H1 (cell line): ENCODE data around the gene HUWE1. TPM values are rescaled to one million over a fixed set of nuclear protein-coding genes. Genes with fewer than 3 reads are reported as not detected.

Experiments used
- CTCF ChIA-PET: fragments of 300-600 bp; sonication (Branson Sonifier 250); formaldehyde crosslinking; loops from one replicate; lab custom pipeline; 2021; ENCODE audit not compliant: partially characterized antibody; lab: Charles Lee
- POLR2A ChIA-PET: fragments of 300-600 bp; sonication (Branson Sonifier 250); formaldehyde crosslinking; loops from one replicate; lab custom pipeline; 2021; ENCODE audit warnings: inconsistent platforms; ENCODE audit not compliant: partially characterized antibody; lab: Charles Lee
- DNase-seq, 2 experiments: peaks; one replicate each; pipeline versions ENCODE4 v3.0.0 to v3.0.0-alpha.2; 2010 to 2022; ENCODE audit warnings: low spot score in 2 of 2, low read depth in 1 of 2, mixed read lengths in 1 of 2
- FAIRE-seq: peaks from 2 replicates; lab custom pipeline; 2011; peaks lifted over from hg19 to GRCh38; lab: Jason Lieb, UNC
- H2AFZ ChIP-seq: 2 replicates; pipeline ENCODE4 v1.8.1; 2012; ENCODE audit warnings: low read length, inconsistent platforms
- H2AK5ac ChIP-seq: 2 replicates; pipeline ENCODE4 v1.6.1; 2013; ENCODE audit warnings: low read depth, low read length
- H2BK120ac ChIP-seq: replicated peaks from 2 replicates; pipeline ENCODE3; 2013; ENCODE audit warnings: low read depth, low read length, inconsistent platforms
- H2BK12ac ChIP-seq: 2 replicates; pipeline ENCODE4 v1.6.1; 2013; ENCODE audit warnings: low read depth, low read length
- H2BK15ac ChIP-seq: 2 replicates; pipeline ENCODE4 v1.6.1; 2013; ENCODE audit warnings: low read length
- H2BK20ac ChIP-seq: 2 replicates; pipeline ENCODE4 v1.6.1; 2013; ENCODE audit warnings: low read length
- H2BK5ac ChIP-seq: 2 replicates; pipeline ENCODE4 v1.6.1; 2013; ENCODE audit warnings: low read depth, low read length
- H3K14ac ChIP-seq: 2 replicates; pipeline ENCODE4 v1.6.1; 2013; ENCODE audit warnings: inconsistent platforms; ENCODE audit not compliant: insufficient read length
- H3K18ac ChIP-seq: 2 replicates; pipeline ENCODE4 v1.6.1; 2013; ENCODE audit warnings: low read length; ENCODE audit errors: extremely low read depth
- H3K23ac ChIP-seq: 2 replicates; pipeline ENCODE4 v1.6.1; 2013; ENCODE audit warnings: inconsistent platforms; ENCODE audit not compliant: insufficient read length
- H3K23me2 ChIP-seq: 2 replicates; pipeline ENCODE4 v1.6.1; 2013; ENCODE audit warnings: low read depth, low read length
- H3K27ac ChIP-seq: 2 replicates; pipeline ENCODE4 v1.6.1; 2011; ENCODE audit warnings: low read depth, low read length, inconsistent platforms
- H3K27me3 ChIP-seq, 4 experiments: replicated peaks in 1 of 4; 1 replicate in 1 of 4; 2 replicates in 3 of 4; pipeline versions ENCODE4 v1.6.1 to v1.8.1; 2011 to 2013; ENCODE audit warnings: low read length in 3 of 4, mild to moderate bottlenecking in 3 of 4, inconsistent platforms in 2 of 4, mixed read lengths in 2 of 4, moderate library complexity in 1 of 4; ENCODE audit not compliant: control insufficient read depth in 3 of 4, insufficient read depth in 3 of 4; ENCODE audit errors: extremely low read depth in 1 of 4
- H3K36me3 ChIP-seq, 4 experiments: 2 replicates each; pipeline versions ENCODE4 v1.6.1 to v1.8.1; 2011 to 2013; ENCODE audit warnings: mild to moderate bottlenecking in 4 of 4, low read length in 3 of 4, moderate library complexity in 2 of 4, control low read depth in 1 of 4, inconsistent platforms in 1 of 4; ENCODE audit not compliant: insufficient read depth in 4 of 4, control insufficient read depth in 2 of 4
- H3K4ac ChIP-seq: replicated peaks from 2 replicates; pipeline ENCODE3; 2013; ENCODE audit warnings: low read length, low read depth, mixed read lengths, inconsistent platforms; ENCODE audit not compliant: insufficient read length
- H3K4me1 ChIP-seq, 4 experiments: replicated peaks in 1 of 4; 1 replicate in 1 of 4; 2 replicates in 3 of 4; pipeline versions ENCODE4 v1.6.1 to v1.8.1; 2011 to 2013; ENCODE audit warnings: low read length in 3 of 4, inconsistent platforms in 2 of 4, mixed read lengths in 1 of 4; ENCODE audit not compliant: insufficient read depth in 4 of 4, control insufficient read depth in 3 of 4
- H3K4me2 ChIP-seq, 2 experiments: 2 replicates each; pipeline versions ENCODE4 v1.6.1 to v1.8.1; 2011 to 2013; ENCODE audit warnings: low read depth in 2 of 2, low read length in 2 of 2, control low read depth in 1 of 2, inconsistent platforms in 1 of 2, mild to moderate bottlenecking in 1 of 2; ENCODE audit not compliant: insufficient read depth in 1 of 2
- H3K4me3 ChIP-seq, 4 experiments: fragments of 200-600, 300-600 bp in 1 of 4; sonication (generic), shearing (Covaris generic), sonication (Bioruptor Twin) in 1 of 4; 2 replicates each; pipeline versions ENCODE4 v1.5.1 to v1.8.1; 2011 to 2016; ENCODE audit warnings: low read length in 4 of 4, low read depth in 3 of 4, control low read depth in 2 of 4, inconsistent platforms in 2 of 4, mild to moderate bottlenecking in 2 of 4, mixed read lengths in 1 of 4, moderate library complexity in 1 of 4; ENCODE audit not compliant: insufficient read depth in 2 of 4; ENCODE audit errors: extremely low read depth in 1 of 4
- H3K56ac ChIP-seq: replicated peaks from 2 replicates; pipeline ENCODE3; 2013; ENCODE audit warnings: low read depth, mild to moderate bottlenecking, mixed read lengths, low read length, inconsistent platforms; ENCODE audit not compliant: insufficient read length
- H3K79me1 ChIP-seq: 2 replicates; pipeline ENCODE4 v1.6.1; 2013; ENCODE audit warnings: low read depth, low read length, control low read depth
- H3K79me2 ChIP-seq, 2 experiments: 2 replicates each; pipeline versions ENCODE4 v1.6.1 to v1.8.1; 2012 to 2013; ENCODE audit warnings: low read length in 2 of 2, mild to moderate bottlenecking in 2 of 2, inconsistent platforms in 1 of 2; ENCODE audit not compliant: insufficient read depth in 2 of 2, control insufficient read depth in 1 of 2
- H3K9ac ChIP-seq, 4 experiments: replicated peaks in 1 of 4; 1 replicate in 1 of 4; 2 replicates in 3 of 4; pipeline versions ENCODE4 v1.6.1 to v1.8.1; 2011 to 2013; ENCODE audit warnings: low read depth in 3 of 4, low read length in 3 of 4, control low read depth in 2 of 4, mild to moderate bottlenecking in 2 of 4, moderate library complexity in 2 of 4, inconsistent platforms in 1 of 4; ENCODE audit errors: extremely low read depth in 1 of 4
- H3K9me3 ChIP-seq, 2 experiments: 2 replicates each; pipeline versions ENCODE4 v1.6.1 to v1.8.1; 2012 to 2013; ENCODE audit warnings: mild to moderate bottlenecking in 2 of 2, moderate library complexity in 2 of 2, control low read depth in 1 of 2, inconsistent platforms in 1 of 2, low read depth in 1 of 2, low read length in 1 of 2, mixed read lengths in 1 of 2; ENCODE audit not compliant: insufficient read depth in 2 of 2
- H4K20me1 ChIP-seq, 2 experiments: replicated peaks in 1 of 2; 2 replicates each; pipeline versions ENCODE3 to v1.8.1; 2011 to 2013; ENCODE audit warnings: inconsistent platforms in 2 of 2, low read length in 2 of 2, mild to moderate bottlenecking in 1 of 2; ENCODE audit not compliant: insufficient read depth in 2 of 2, control insufficient read depth in 1 of 2
- H4K5ac ChIP-seq: 2 replicates; pipeline ENCODE4 v1.6.1; 2013; ENCODE audit warnings: low read length, low read depth, mixed read lengths, inconsistent platforms; ENCODE audit not compliant: insufficient read length
- H4K8ac ChIP-seq: 2 replicates; pipeline ENCODE4 v1.8.0; 2013; ENCODE audit warnings: mild to moderate bottlenecking, moderate library complexity, low read length, inconsistent platforms; ENCODE audit not compliant: insufficient read depth; ENCODE audit errors: extremely low read depth
- H4K91ac ChIP-seq: replicated peaks from 2 replicates; pipeline ENCODE3; 2013; ENCODE audit warnings: low read length, mixed read lengths, inconsistent platforms; ENCODE audit not compliant: insufficient read length
- ATF3 ChIP-seq: IDR thresholded peaks from 2 replicates; pipeline ENCODE4 v1.6.1; 2011; ENCODE audit warnings: low read depth, mild to moderate bottlenecking, low read length; ENCODE audit not compliant: insufficient read depth
- CBX8 ChIP-seq: fragments of 300-800, 300-1000 bp; sonication (generic); IDR thresholded peaks from 2 replicates; pipeline ENCODE4 v1.7.1; 2016; ENCODE audit warnings: low read depth, low read length, borderline replicate concordance
- CEBPB ChIP-seq: IDR thresholded peaks from 2 replicates; pipeline ENCODE4 v1.6.1; 2012; ENCODE audit warnings: low read depth, low read length
- CHD1 ChIP-seq: IDR thresholded peaks from 2 replicates; pipeline ENCODE4 v1.6.1; 2012; ENCODE audit warnings: low read depth, low read length, improper control_type of control experiment
- KDM5A ChIP-seq: fragments of 200-600 bp; IDR thresholded peaks from 2 replicates; pipeline ENCODE4 v1.7.1; 2012; ENCODE audit warnings: mild to moderate bottlenecking, low read length, inconsistent platforms, mixed read lengths
- MAFK ChIP-seq: IDR thresholded peaks from 2 replicates; pipeline ENCODE4 v1.6.1; 2012; ENCODE audit warnings: low read depth, mild to moderate bottlenecking, improper control_type of control experiment, low read length
- NRF1 ChIP-seq: IDR thresholded peaks from 2 replicates; pipeline ENCODE4 v1.6.1; 2011; ENCODE audit warnings: mild to moderate bottlenecking, low read depth, low read length, improper control_type of control experiment
- SP4 ChIP-seq: IDR thresholded peaks from 2 replicates; pipeline ENCODE4 v1.6.1; 2012; ENCODE audit warnings: low read length, inconsistent platforms
- TAF1 ChIP-seq: IDR thresholded peaks from 2 replicates; pipeline ENCODE4 v1.6.1; 2011; ENCODE audit warnings: mild to moderate bottlenecking, low read depth, low read length
- ZNF274 ChIP-seq: IDR thresholded peaks from 2 replicates; pipeline ENCODE4 v1.7.0; 2012; ENCODE audit warnings: low read length, borderline replicate concordance; ENCODE audit errors: extremely low read depth
- WGBS, 2 experiments: shearing (Covaris generic) in 1 of 2; methylation state at CpG; one replicate each; pipeline versions ENCODE4 v1.1.6 to v1.1.7; 2013 to 2015; ENCODE audit warnings: low lambda C conversion rate in 2 of 2, mixed read lengths in 2 of 2, inconsistent platforms in 1 of 2, low coverage in 1 of 2, missing lambda C conversion rate in 1 of 2; ENCODE audit not compliant: insufficient replicate concordance in 2 of 2, insufficient coverage in 1 of 2, insufficient read length in 1 of 2; ENCODE audit errors: extremely low coverage in 1 of 2, missing lambda C conversion rate in 1 of 2; 5-methylcytosine and 5-hydroxymethylcytosine counted together
- polyA plus RNA-seq, 7 experiments: library from polyadenylated mRNA; depleted of rRNA in 3 of 7; stranded (reverse) in 5 of 7; unstranded in 2 of 7; fragments of >200 nt in 5 of 7; fragments of 200-250 nt in 2 of 7; gene quantifications; 1 replicate in 5 of 7; 2 replicates in 1 of 7; 4 replicates in 1 of 7; pipeline versions ENCODE4 v1.2.1 to v1.2.3, GENCODE V29; 2011 to 2013; ENCODE audit warnings: missing spikeins in 2 of 7, mixed read lengths in 2 of 7
- total RNA-seq: library from RNA; stranded (reverse); fragmentation: NEBNext Ultra II Directional; extraction: Animal tissue kit (Norgen Biotek cat#: 25700); gene quantifications from 2 replicates; pipeline ENCODE4 v1.2.1, GENCODE V29; 2021

HUWE1 gene
- total and polyA plus RNA-seq, 2 of the 8 experiments (the other 6 are each of a cell fraction or from before 2014, with no cell fraction given): 114 to 252 TPM

GRCh38 chrX:53630261-53630660 is 56.3 kb downstream of the HUWE1 start:
- Histone ChIP-seq H3K14ac (no peak overlapping the region), H4K8ac (no peak overlapping the region), H2BK20ac (no peak overlapping the region), H2BK12ac (no peak overlapping the region), H3K23me2 (no peaks in the 10 kb centered on the region), H3K27ac (no peak overlapping the region), H2BK120ac (no peak overlapping the region), H4K91ac (no peak overlapping the region), H3K56ac (no peak overlapping the region), H3K9me3 (no peaks in the 10 kb centered on the region), H3K4me2 (no peak overlapping the region), H3K79me2 (no peaks in the 10 kb centered on the region; a peak in 1 of 4 replicates), H3K4me3 (no peak overlapping the region), H3K23ac (no peak overlapping the region), H3K27me3 (no peaks in the 10 kb centered on the region), H2BK15ac (no peak overlapping the region), H2AFZ (no peak overlapping the region), H3K79me1 (no peaks in the 10 kb centered on the region), H3K9ac (no peak overlapping the region), H3K4me1 (no peaks in the 10 kb centered on the region), H3K4ac (no peak overlapping the region), H4K5ac (no peak overlapping the region), H2AK5ac (no peak overlapping the region), H2BK5ac (no peak overlapping the region), H4K20me1 (no peaks in the 10 kb centered on the region), H3K18ac (no peak overlapping the region), H3K36me3 (peaks cover 11 to 88% (median 35%) of the 10 kb centered on the region in 4 experiments)
- no peak for FAIRE-seq
- ChIA-PET POLR2A (no interaction called here), CTCF (no interaction called here)
- DNase-seq: no peak
- WGBS, 2 experiments: 86% methylated on average over 3 of the region's 4 CpGs; no CpG with 5 or more reads in 1 of the 2 experiments
- TF ChIP-seq CHD1 (no peak), CEBPB (no peak), TAF1 (no peak), ATF3 (no peak), MAFK (no peak), CBX8 (no peak), NRF1 (no peak), KDM5A (no peak), ZNF274 (no peak), SP4 (no peak)
